GM19193 (cell line): Measurements from ENCODE around the gene ATPAF2.

Experiments
- POLR2A ChIP-seq: IDR thresholded peaks from 4 replicates; pipeline ENCODE4 v1.6.1; 2011; ENCODE audit not compliant: insufficient read depth, insufficient read length; ENCODE audit errors: extremely low read depth

ATPAF2 gene

GRCh38 chr17:18038861-18039534 lies at the start of gene ATPAF2, which contains the start of gene GID4:
Gene ATPAF2, minus strand, starts transcription at chr17:18039168. Its CDS starts 155 bp downstream, at chr17:18039013.
Gene GID4, plus strand, starts transcription at chr17:18039408. Its CDS starts 57 bp downstream, at chr17:18039465.
- TF ChIP-seq POLR2A: peak; percentile 61

- TF ChIP-seq POLR2A: peak; percentile 85
Observed at GRCh38 chr17:18087610-18088491, 48.9 kb upstream of the ATPAF2 start, which contains the start of gene DRG2. Gene DRG2, plus strand, starts transcription at chr17:18087948. Its CDS starts 76 bp downstream, at chr17:18088024.

GRCh38 chr17:18084256-18084655 lies 45.3 kb upstream of the ATPAF2 start:
- no peak for TF ChIP-seq POLR2A

- no peak for TF ChIP-seq POLR2A
Observed at GRCh38 chr17:18079543-18079942, 40.6 kb upstream of the ATPAF2 start.

GRCh38 chr17:18076936-18077335 lies 38.0 kb upstream of the ATPAF2 start:
- no peak for TF ChIP-seq POLR2A

GRCh38 chr17:18074566-18075272 lies 35.8 kb upstream of the ATPAF2 start:
- no peak for TF ChIP-seq POLR2A

GRCh38 chr17:18071751-18072150 lies 32.8 kb upstream of the ATPAF2 start:
- TF ChIP-seq POLR2A: no peak

GRCh38 chr17:18070861-18071340 lies 31.9 kb upstream of the ATPAF2 start:
- no peak for TF ChIP-seq POLR2A

- no peak for TF ChIP-seq POLR2A
Observed at GRCh38 chr17:18069101-18069500, 30.1 kb upstream of the ATPAF2 start.

- TF ChIP-seq POLR2A: no peak
Observed at GRCh38 chr17:18066866-18067265, 27.9 kb upstream of the ATPAF2 start.

DNA sequence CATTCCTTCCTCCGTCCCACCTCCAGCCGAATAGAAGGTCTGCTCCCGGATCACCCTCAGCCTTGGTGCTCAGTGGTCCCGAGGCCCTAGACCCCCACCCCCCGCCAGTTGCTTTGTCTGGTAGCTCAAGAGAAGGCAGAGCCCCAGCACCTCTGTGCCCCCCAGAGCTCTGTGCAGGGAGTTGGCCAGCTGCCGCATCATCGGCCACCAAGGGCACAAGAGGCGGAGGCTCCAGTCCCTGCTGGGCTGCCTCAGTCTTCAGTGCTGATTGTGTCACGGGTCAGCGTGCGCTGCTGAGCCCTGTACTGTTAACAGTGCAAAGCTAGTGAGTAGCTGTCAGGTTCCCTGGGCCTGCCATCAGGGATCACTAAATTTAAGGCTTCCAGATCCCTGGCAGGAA lies 26.6 kb upstream of the ATPAF2 start:
- no peak for TF ChIP-seq POLR2A

GRCh38 chr17:18064053-18064452 lies 25.1 kb upstream of the ATPAF2 start:
- no peak for TF ChIP-seq POLR2A

GRCh38 chr17:18059283-18059682 lies 20.3 kb upstream of the ATPAF2 start:
- TF ChIP-seq POLR2A: no peak

- no peak for TF ChIP-seq POLR2A
Observed at GRCh38 chr17:18056214-18056613, 17.2 kb upstream of the ATPAF2 start.

DNA sequence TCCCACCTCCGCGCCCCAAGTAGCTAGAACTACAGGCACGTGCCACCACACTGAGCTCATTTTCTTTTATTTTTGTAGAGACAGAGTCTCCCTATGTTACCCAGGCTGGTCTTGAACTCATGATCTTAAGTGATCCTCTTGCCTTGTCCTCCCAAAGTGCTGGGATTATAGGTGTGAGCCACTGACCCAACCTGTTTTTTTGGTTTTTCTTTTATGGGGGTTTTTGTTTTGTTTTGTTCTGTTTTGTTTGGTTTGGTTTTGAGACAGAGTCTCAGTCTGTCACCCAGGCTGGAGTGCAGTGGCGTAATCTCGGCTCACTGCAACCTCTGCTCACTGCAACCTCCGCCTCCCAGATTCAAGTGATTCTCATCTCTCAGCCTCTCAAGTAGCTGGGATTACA lies 16.6 kb upstream of the ATPAF2 start:
- no peak for TF ChIP-seq POLR2A
